Mammary epithelial cell (primary cell): ENCODE measurements around the gene TPM3.

Experiments used
- CTCF ChIP-seq, 2 donors: IDR thresholded peaks in 1 of 2; conservative IDR thresholded peaks in 1 of 2; 2 replicates each; pipeline ENCODE4 v1.5.1; 2011 to 2012; ENCODE audit warnings: inconsistent platforms in 2 of 2, low read length in 2 of 2, mild to moderate bottlenecking in 2 of 2, control low read depth in 1 of 2, low read depth in 1 of 2; ENCODE audit not compliant: insufficient read depth in 1 of 2; ENCODE audit errors: extremely low read depth in 1 of 2
- EZH2 ChIP-seq: IDR thresholded peaks from 2 replicates; pipeline ENCODE4 v1.6.1; 2012; ENCODE audit warnings: low read length, inconsistent platforms, borderline replicate concordance

GRCh38 chr1:154212083-154212482 lies 20.2 kb upstream of the TPM3 start:
- TF ChIP-seq CTCF (conservative IDR thresholded peaks at IDR 0.05 in 1 of 2, IDR thresholded peaks at IDR 0.05 in 1 of 2; ENCODE audit: extremely low read depth in 1 of 2, insufficient read depth in 1 of 2, low read depth in 1 of 2, low read length in 2 of 2) = no peak
- TF ChIP-seq EZH2 = no peak
